H1 (cell line): ENCODE measurements around the gene RETREG1. TPM values are rescaled to one million over a fixed set of nuclear protein-coding genes. Genes with fewer than 3 reads are reported as not detected.

Experiments used
- CEBPB ChIP-seq: IDR thresholded peaks from 2 replicates; pipeline ENCODE4 v1.6.1; 2012; ENCODE audit warnings: low read depth, low read length
- CHD7 ChIP-seq: fragments of 300-600 bp; sonication (generic); IDR thresholded peaks from 2 replicates; pipeline ENCODE4 v1.7.1; 2012; ENCODE audit warnings: low read length, moderate library complexity, mild to moderate bottlenecking, inconsistent platforms; ENCODE audit not compliant: insufficient replicate concordance
- HDAC6 ChIP-seq: IDR thresholded peaks from one replicate; pipeline ENCODE4 v1.7.1; 2012; ENCODE audit warnings: low read depth, mild to moderate bottlenecking, inconsistent platforms, low read length, moderate library complexity
- MAFK ChIP-seq: IDR thresholded peaks from 2 replicates; pipeline ENCODE4 v1.6.1; 2012; ENCODE audit warnings: low read depth, mild to moderate bottlenecking, improper control_type of control experiment, low read length
- SP4 ChIP-seq: IDR thresholded peaks from 2 replicates; pipeline ENCODE4 v1.6.1; 2012; ENCODE audit warnings: low read length, inconsistent platforms
- polyA plus RNA-seq, 7 experiments: library from polyadenylated mRNA; depleted of rRNA in 3 of 7; stranded (reverse) in 5 of 7; unstranded in 2 of 7; fragments of >200 nt in 5 of 7; fragments of 200-250 nt in 2 of 7; gene quantifications; 1 replicate in 5 of 7; 2 replicates in 1 of 7; 4 replicates in 1 of 7; pipeline versions ENCODE4 v1.2.1 to v1.2.3, GENCODE V29; 2011 to 2013; ENCODE audit warnings: missing spikeins in 2 of 7, mixed read lengths in 2 of 7
- total RNA-seq: library from RNA; stranded (reverse); fragmentation: NEBNext Ultra II Directional; extraction: Animal tissue kit (Norgen Biotek cat#: 25700); gene quantifications from 2 replicates; pipeline ENCODE4 v1.2.1, GENCODE V29; 2021
- TF ChIP-seq, protein P1 (sequence below): IDR thresholded peaks from 2 replicates; pipeline ENCODE4 v1.6.1; 2012; ENCODE audit warnings: inconsistent platforms

The RETREG1 gene
- total and polyA plus RNA-seq, 2 of the 8 experiments (the other 6 are each of a cell fraction or from before 2014, with no cell fraction given) = 0.62 to 1.9 TPM

- TF ChIP-seq CHD7 (no peak), HDAC6 (no peak), CEBPB (no peak), SP4 (no peak), MAFK (no peak)
- TF ChIP-seq, protein P1, sequence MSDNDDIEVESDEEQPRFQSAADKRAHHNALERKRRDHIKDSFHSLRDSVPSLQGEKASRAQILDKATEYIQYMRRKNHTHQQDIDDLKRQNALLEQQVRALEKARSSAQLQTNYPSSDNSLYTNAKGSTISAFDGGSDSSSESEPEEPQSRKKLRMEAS = no peak
Observed at GRCh38 chr5:16592255-16592654, 24.5 kb downstream of the RETREG1 start (continued).
